SIG-M5 treated with dmso at 0.1 percent for 504 hours (cell line): Measurements from ENCODE around the gene UBXN10.
A peak's percentile ranks its signal among the peaks of the same experiment; 100 is the strongest.
"Not testable (repeated sequence)": the region's sequence is repeated elsewhere in the genome, so short reads cannot be mapped to it uniquely, and the experiment has no call there.

Experiments used
- DNase-seq: peaks from one replicate; lab custom pipeline; 2025; ENCODE audit not compliant: unreplicated experiment; lab: John Stamatoyannopoulos, UW

The UBXN10 gene

DNA sequence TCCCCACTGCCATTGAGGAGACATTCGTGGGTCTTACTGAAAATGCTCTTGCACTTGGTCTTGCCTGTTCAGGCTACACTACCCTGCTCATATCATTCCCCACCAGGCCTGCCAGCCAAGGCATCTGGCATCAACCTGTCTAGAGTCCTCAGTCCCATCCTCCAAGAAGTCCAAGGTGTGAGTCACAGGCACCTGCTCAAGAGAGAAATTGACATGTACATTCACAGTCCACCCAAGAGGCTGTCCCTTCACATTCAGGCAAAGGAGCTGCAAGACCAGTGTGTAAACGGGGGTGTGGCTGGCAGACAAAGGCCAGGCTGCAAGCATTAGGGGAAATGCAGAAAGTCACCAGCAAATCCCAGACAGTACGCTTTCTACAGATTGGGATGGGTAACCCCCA lies 13.5 kb downstream of the UBXN10 start:
- no peak for DNase-seq

DNA sequence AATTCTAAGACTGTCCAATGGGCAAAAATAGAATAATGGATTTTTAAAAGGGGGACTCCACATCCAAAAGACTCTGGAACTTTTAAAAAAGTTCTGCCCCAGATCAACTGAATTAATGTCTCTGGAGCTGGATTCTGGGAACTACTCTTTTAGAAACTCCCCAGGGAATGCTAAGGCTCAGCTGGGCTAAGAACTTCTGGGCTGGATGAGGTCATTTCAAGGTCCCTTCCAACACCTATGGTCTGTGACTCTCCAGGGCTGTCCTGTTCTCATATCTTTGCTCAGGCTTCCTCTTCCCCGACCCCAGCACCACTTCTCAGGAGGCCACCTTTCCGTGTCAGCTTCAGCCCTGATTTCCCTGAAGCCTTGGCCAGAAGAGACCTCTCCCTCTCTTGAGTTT lies 13.9 kb downstream of the UBXN10 start:
- DNase-seq, result no peak

DNA sequence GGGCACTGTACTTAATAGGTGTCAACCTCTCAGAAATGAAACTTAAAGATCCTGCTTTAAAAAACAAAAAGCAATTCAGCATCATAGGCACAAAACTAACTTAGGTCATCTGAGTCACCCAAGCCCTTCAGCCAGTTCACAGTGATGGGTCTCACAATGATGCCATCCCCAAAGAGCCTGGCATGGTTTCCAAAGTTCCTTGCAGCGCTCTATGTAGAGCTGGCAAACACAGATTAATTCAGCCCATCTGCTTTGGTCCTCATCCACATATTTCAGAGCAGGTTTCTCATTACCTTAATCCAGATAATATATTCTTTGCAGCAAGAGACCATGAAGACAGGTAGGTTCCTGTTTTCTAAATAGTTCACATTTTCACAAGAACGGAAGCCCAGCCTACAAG lies 15.1 kb downstream of the UBXN10 start:
- no peak for DNase-seq

DNA sequence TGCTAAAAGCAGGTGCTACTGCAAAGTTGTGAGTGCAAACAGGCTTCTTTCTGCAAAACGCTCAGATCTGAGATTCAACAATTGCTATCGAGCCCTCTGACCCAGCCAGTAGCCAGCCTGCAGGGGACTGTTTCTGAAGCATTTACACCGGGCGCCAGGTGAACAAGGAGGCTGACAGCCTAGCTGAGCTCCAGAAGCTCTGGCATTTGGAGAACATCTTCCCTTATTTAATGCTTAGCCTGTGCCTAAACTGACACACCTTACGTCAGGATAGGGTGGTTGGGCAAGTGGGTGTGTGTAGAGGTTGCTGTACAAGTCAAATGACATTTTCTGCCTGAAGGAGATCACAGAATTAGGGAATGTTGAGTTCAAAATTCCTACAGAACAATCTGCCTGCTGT lies 16.3 kb downstream of the UBXN10 start:
- DNase-seq, result no peak

DNA sequence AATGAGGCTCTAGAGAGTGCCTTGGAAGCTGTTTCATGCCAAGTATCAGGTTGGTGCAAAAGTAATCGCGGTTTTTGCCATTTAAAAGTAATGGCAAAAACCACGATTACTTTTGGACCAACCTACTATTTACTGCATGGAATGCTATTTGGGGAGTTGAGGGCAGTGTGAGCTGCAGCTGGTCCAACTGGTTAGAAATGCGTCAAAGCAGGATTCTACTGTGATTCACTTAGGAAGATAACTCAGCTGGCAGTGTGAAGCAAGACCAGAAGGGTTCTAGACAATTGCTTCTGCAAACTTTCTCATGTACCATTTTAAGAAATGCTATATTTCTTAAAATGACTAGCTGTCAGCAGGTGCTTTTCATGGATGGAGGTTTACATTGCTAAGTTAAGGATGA lies 21.6 kb downstream of the UBXN10 start:
- no peak for DNase-seq

DNA sequence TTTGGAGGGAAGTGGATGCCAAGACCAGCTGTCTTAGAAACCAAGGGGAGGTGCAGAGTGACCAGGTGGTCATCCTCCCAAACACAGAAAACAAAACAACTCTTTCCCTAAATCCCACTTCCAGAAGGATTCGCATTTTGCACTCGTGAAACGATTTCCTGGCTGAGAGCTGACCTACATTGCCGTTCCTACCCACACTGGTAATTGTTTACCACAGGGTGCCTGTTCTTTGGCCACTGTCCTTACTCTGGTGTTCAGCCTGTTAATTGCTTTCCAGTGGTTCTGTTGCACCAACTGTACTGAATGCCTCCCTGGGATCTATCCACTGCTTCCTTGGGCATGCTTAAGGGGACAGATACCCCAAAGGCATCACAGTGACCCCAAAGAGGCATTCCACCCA lies 23.6 kb downstream of the UBXN10 start:
- DNase-seq, result no peak

DNA sequence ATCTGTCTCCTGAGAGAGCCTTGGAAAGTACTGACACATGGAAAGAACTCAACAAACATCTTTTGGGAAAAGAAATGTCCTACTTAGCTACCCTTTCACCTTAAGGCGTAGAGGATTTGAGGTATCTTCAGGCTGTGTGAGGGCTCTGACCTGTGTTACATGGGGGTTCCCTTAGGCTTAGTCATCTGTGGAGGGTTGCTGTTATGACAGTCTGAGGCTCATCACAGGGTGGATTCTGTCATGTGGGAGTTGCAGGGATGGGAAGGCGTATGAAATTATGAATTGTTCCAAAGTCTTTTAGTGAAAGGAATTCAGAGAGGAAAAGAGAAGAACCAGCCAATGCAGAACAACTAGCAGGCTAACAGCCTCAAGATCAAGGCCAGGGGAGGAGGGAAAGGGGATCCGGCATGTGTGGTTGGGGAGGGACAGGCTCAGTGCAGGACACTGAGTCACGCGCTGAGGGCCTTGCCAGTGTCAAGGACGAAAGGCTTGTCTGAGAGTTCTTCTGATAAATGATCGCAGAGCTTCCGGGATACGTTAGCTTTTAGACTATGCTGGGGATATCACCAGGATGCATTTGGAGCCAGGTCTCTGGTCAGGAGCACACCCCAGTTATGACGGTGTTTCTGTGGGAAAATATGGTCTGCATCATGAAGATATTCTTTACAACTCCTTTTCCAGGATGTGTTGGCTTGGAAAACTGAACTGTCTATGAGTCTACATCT lies 25.0 kb downstream of the UBXN10 start:
- DNase-seq, result no peak

DNA sequence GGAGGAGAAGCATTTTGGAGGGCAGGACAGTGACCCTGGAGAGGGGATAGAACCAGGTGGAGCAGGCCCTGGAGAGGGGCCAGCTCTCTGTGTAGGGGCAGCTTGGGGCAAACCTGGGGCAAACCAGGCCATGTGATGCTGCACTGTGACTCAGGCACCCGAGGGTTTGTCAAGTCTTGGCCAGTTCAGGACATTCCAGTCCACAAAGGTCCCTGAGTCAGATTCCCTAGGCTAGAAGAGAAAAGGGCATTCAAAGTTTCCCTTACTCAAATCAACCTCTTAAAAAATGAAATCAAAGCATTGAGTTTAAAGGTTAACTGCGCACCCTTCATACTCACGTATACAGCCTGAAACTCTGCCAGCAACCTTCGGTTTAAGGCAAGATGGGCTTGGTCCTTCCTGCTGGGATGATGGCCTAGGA lies 25.6 kb downstream of the UBXN10 start:
- DNase-seq, result no peak

DNA sequence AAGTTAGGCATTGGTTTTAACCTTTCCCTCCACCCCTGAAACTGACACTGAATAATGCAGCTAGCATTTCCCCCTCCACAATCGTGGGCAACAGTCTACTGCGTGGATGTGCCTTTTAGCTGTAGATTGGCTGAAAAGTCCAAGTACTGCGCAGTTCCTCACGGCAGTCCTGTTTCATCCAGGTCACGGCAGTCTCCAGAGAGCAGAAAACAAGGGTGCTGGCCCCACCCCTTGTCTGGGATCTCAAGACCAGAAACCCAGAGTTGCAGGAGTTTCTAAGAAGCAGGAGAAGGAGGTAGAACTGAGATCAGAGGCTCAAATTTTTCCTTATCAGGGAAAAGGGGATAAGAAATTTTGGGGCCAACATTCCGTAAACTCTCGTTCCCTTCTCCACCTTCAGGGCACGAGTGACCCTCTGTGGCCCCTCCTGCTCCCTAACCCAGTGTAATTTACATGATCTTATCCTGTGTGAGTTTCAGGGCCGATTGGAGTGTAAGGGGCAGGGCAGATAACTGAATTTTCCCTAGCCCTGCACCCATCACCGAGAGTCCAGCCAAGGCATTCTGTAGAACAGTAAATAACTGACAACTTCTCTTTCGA lies 26.3 kb downstream of the UBXN10 start:
- DNase-seq, result no peak

DNA sequence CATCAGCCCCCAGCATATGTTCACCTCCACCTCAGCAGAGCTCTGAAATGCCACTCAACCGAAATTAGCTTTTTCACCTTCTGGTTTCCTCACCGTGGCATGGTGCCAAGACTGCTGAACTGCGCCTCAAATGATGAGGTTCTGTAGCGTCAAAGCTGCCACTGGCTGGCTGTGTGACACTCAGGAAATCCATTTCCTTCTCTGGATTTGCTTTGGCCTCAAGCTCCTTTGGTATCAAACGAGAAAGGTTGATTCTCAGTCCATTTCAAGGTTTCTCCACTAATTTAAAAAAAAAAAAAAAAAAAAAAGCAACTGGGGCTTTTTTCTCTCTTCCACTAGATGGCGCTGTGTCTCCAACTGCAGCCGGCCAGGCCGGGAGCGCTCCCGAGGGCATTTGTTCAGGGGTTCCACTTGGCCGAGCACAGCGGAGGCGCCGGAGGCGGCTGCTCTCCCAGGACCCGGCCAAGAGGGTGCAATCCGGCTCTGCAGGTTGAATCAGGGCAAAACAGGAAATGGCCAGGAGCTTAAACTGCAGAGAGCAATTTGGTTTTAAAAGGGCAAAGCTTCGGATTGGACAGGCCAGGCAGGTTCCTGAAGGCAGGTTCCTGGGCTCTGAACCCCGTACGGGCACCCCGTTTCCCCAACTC lies 26.9 kb downstream of the UBXN10 start:
- DNase-seq, result peak; percentile 76

DNA sequence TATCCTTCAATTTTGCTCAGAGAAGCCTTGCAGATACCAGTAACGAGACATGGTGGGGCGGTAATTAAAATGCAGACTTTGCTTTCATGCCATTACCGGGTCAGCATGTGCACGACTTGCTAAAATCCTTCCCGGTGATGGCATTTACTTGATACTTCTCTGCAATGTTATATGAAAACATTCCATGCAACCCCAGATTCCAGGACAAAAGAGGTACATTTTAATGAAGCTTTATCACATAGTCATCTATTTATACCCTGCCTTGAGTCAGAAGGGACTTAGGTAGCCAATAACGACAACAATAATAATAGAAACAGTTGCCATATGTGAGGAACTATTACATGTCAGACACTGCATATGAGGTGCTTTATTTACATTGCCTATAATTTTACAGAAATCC lies 29.8 kb downstream of the UBXN10 start:
- DNase-seq, result no peak

DNA sequence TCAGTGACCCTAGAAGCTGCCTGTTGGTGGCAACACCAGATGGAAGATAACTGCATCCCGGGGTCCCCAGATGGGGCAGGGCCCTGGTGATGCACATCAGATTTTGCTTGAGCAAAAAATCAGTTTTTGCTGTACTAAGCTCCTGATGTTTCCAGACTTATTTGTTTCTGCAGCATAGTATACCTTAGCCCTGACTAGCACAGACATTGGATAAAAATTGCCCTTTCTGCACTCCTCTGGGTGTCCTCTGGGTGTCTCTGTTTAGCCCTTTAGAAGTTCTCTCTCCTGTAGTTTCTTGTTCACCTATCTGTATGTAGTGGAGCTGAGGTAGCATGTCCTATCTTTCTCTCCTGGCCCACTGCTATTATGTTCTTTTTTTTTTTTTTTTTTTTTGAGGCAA lies 30.7 kb downstream of the UBXN10 start:
- DNase-seq, result peak; percentile 53

DNA sequence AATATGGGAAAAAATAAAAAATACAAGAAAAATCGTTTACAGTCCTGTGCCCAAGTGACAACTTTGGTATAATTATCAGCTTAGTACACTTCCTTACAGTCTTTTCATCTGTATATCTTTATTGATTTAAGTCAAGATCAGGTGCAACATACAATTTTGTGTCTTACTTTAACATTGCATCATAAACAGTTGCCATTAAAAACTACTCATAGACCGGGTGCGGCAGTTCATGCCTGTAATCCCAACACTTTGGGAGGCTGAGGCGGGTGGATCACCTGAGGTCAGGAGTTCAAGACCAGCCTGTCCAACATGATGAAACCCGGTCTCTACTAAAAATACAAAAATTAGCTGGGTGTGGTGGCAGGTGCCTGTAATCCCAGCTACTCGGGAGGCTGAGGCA lies 33.2 kb downstream of the UBXN10 start:
- DNase-seq, result not testable (repeated sequence)

DNA sequence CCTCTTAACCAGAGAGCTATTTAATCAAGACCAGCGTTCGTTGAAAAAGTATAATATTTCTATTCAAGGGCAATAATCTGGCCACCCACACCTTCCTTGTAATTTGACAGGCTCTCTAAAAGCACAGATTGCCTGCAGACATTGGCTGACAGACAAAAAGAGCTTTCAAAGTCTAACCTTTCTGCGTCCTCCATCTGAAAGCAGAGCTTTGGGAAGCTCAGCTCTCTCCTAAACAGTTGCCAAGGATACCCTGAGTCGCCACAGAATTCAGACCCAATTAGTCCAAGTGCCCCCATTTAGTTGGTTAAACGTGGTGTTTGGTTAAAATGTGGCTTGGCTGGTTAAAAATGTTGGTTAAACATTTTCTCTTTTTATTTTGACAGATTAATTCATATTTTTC lies 34.1 kb downstream of the UBXN10 start:
- no peak for DNase-seq

DNA sequence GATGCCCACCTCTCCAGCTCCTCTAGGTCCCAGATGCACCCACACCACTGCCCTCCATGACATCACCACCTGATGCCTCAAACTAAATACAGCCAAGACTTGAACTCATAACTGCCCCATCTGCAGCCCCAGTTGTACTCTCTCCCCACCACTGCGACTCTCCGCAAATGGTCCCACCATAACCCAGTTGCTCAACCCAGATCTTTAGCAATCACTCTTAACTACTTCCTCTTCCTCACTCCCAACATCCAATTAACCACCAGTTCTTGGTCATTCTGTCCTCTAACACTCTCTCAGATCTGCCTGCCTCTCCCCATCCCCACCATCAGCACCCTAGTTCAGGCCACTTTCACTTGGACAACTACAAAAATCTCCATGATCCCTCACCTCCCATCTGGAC lies 37.2 kb downstream of the UBXN10 start:
- DNase-seq, result peak; percentile 91

DNA sequence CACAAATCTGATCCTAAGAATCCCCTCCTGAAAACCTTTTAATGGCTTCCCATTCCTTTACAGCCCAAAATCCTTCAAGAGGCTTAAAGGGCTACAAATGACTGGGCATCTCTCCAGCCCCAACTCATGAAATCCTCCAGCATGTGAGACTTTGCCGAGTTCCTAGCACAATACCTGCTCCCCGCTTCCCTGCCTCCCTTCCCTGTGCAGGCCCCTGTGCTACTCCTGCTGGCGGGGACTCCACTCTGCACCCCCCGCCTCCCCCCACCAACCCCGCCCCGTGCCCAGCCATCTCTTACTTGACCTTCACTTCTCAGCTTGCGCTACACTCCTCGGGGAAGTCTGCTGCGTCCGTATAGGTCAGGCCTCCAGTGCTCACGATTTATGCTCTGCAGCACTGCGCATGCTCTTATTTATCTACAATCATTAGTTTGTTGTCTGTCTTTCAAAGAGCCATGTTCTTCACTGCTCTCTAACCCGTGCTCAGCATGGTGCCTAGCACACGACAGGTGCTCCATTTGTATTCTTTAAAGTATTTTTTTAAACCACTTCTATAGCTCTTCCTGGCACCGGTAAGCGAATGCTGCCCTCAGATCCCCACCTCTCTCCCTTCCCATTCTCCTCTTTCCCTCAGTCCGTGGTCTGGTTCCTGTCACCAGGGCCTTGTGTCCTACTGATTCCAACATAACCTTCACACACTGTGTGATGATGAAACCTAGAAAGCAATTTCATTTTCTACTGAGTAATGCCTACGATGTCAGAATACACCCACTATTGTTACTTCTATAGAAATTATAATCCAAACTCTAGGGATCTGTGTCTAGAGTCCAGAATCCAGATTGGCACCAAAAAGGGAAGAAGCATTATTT lies 37.9 kb downstream of the UBXN10 start:
- no peak for DNase-seq

DNA sequence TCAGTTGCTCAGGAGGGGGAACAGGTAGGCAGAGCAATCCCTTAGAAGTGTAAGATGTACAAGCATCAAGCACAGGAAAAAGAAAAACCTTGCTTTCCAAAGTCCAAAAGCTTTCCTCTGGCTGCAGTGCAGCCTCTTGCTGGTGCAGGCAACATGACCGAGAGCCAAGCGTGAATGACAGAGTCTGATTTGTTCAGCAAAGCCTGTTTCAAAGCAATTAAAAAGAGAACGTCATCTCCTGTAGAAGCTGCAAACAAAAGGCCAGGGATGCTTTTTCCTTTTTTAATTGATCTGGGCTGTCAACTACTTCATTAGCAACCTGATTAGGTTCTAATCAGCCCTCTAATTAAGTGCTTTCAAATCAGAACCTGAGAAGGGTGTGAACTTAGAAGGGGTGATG lies 38.6 kb downstream of the UBXN10 start:
- no peak for DNase-seq

DNA sequence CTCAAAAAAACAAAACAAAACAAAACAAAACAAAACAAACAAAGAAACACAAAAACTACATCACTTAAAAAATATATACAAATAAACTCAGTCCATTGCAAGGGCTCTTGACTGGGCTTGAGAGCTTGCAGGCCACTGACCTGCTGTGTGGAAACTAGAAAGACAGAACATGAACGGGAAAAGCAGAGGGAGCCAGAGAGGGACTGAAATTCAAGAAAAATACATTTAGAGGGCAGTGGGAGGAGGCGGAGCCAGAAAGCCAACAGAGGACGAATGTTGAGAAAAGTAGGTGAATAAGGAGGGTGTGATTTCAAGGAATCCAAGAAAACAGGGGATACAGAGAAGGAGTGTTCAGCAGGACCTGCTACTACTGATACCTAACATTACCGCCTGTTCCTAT lies 41.8 kb downstream of the UBXN10 start:
- DNase-seq, result no peak

DNA sequence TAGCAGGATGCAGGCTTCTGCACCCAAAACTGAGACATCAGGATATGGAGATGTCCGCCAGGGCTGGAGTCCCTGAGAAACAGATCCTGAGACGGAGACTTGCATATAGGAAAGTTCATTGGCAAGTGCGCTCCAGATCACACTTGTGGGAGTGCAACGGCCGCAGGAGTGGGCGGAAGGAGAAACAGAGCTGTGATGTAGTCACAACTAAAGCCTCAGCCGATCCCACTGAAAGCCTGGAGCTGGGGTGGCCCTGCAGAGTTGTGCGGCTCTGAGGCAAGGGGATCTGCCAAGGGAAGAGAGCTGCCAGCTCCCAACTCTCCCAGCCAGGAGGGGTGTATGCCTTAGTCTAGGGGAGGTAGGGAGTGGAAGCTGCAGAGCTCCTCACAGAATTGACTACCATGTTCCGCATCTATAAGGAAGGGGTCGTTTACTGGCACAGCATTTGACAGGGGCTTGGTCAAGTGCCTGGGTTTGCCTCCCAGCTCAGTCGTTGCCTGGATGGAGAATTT lies 42.5 kb downstream of the UBXN10 start:
- no peak for DNase-seq

DNA sequence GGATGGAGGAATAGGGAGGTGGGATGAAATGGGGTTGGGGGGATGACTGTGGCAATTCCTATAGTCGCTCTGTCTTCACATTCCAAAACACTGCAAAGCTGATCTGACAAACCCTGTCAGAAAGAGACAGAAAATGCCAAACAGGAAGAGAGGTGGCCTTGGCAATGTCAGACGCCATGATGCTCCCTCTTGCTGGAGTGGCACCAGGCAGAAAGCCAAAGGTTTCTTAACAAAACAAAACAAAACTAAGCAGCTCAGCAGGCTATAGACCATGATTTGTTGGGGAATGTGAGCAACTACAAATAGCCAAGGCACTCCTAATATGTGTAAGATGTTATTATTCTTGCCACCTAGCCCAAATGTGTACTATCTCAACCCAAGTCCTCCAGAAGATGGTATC lies 43.3 kb downstream of the UBXN10 start:
- no peak for DNase-seq

DNA sequence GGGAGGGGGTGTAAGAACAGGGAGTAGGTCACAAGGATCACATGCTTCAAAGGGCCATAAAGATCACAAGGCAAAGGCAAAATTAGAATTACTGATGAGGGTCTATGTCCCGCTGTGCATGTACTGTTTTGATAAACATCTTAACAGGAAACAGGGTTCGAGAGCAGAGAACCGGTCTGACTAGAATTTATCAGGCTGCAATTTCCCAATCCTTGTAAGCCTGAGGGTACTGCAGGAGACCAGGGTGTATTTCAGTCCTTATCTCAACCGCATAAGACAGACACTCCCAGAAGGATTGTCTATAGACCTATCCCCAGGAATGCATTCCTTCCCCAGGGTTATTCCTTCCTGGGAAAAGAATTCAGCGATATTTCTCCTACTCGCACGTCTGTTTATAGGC lies 46.7 kb downstream of the UBXN10 start:
- not testable (repeated sequence) for DNase-seq
